Trophoblast cell (in vitro differentiated cells and primary cell): ENCODE results near the gene GNG14.
"Not testable (repeated sequence)": the region's sequence is repeated elsewhere in the genome, so short reads cannot be mapped to it uniquely, and the experiment has no call there.

Source experiments
- DNase-seq, 2 donors: peaks; one replicate each; pipeline ENCODE4 v3.0.0-alpha.2; 2016
- H2AFZ ChIP-seq: 2 replicates; pipeline ENCODE4 v1.6.1; 2013; ENCODE audit warnings: low read length, moderate library complexity, mild to moderate bottlenecking; ENCODE audit not compliant: insufficient read depth, poor library complexity
- H2AK5ac ChIP-seq: 2 replicates; pipeline ENCODE4 v1.6.1; 2013; ENCODE audit warnings: mild to moderate bottlenecking, low read length
- H2BK120ac ChIP-seq: 2 replicates; pipeline ENCODE4 v1.6.1; 2013; ENCODE audit warnings: low read length, mild to moderate bottlenecking, moderate library complexity; ENCODE audit not compliant: insufficient read depth, poor library complexity
- H2BK12ac ChIP-seq: 2 replicates; pipeline ENCODE4 v1.6.1; 2013; ENCODE audit warnings: mild to moderate bottlenecking, low read length, moderate library complexity
- H2BK5ac ChIP-seq: 2 replicates; pipeline ENCODE4 v1.6.1; 2013; ENCODE audit warnings: low read length, low read depth, moderate library complexity, mild to moderate bottlenecking; ENCODE audit not compliant: poor library complexity
- H3K14ac ChIP-seq: 2 replicates; pipeline ENCODE4 v1.6.1; 2013; ENCODE audit warnings: mild to moderate bottlenecking, low read length
- H3K18ac ChIP-seq: 2 replicates; pipeline ENCODE4 v1.6.1; 2013; ENCODE audit warnings: mild to moderate bottlenecking, low read length
- H3K23ac ChIP-seq: 2 replicates; pipeline ENCODE4 v1.6.1; 2013; ENCODE audit warnings: low read length
- H3K27ac ChIP-seq: 2 replicates; pipeline ENCODE4 v1.5.1; 2013; ENCODE audit warnings: low read depth, mild to moderate bottlenecking, inconsistent platforms, low read length, moderate library complexity
- H3K27me3 ChIP-seq: 2 replicates; pipeline ENCODE4 v1.6.1; 2013; ENCODE audit warnings: inconsistent platforms, mild to moderate bottlenecking, low read length, moderate library complexity; ENCODE audit not compliant: insufficient read depth
- H3K36me3 ChIP-seq, 2 experiments: 1 replicate in 1 of 2; 2 replicates in 1 of 2; pipeline ENCODE4 v1.6.1; 2013; ENCODE audit warnings: low read length in 2 of 2, mild to moderate bottlenecking in 2 of 2, moderate library complexity in 1 of 2; ENCODE audit not compliant: insufficient read depth in 2 of 2, control insufficient read depth in 1 of 2
- H3K4ac ChIP-seq: 2 replicates; pipeline ENCODE4 v1.6.1; 2013; ENCODE audit warnings: low read depth, mild to moderate bottlenecking, low read length, moderate library complexity
- H3K4me1 ChIP-seq, 2 experiments: 1 replicate in 1 of 2; 2 replicates in 1 of 2; pipeline ENCODE4 v1.6.1; 2013; ENCODE audit warnings: low read length in 2 of 2, mild to moderate bottlenecking in 2 of 2, moderate library complexity in 1 of 2; ENCODE audit not compliant: insufficient read depth in 2 of 2, control insufficient read depth in 1 of 2
- H3K4me2 ChIP-seq: 2 replicates; pipeline ENCODE4 v1.6.1; 2013; ENCODE audit warnings: inconsistent platforms, mild to moderate bottlenecking, low read length, moderate library complexity
- H3K4me3 ChIP-seq: 2 replicates; pipeline ENCODE4 v1.5.1; 2013; ENCODE audit warnings: mild to moderate bottlenecking, low read depth, low read length, inconsistent platforms
- H3K79me1 ChIP-seq: one replicate; pipeline ENCODE4 v1.6.1; 2013; ENCODE audit warnings: low read length
- H3K79me2 ChIP-seq: 2 replicates; pipeline ENCODE4 v1.6.1; 2013; ENCODE audit warnings: low read length, mild to moderate bottlenecking; ENCODE audit not compliant: control insufficient read depth, insufficient read depth, poor library complexity
- H3K9ac ChIP-seq: 2 replicates; pipeline ENCODE4 v1.6.1; 2013; ENCODE audit warnings: mild to moderate bottlenecking, low read length
- H3K9me3 ChIP-seq: 2 replicates; pipeline ENCODE4 v1.6.1; 2013; ENCODE audit warnings: low read depth, mild to moderate bottlenecking, control low read depth, inconsistent platforms, low read length; ENCODE audit not compliant: insufficient read depth
- H4K12ac ChIP-seq: 2 replicates; pipeline ENCODE4 v1.6.1; 2013; ENCODE audit warnings: low read depth, mild to moderate bottlenecking, low read length, moderate library complexity
- H4K8ac ChIP-seq: 2 replicates; pipeline ENCODE4 v1.6.1; 2013; ENCODE audit warnings: low read depth, mild to moderate bottlenecking, low read length, moderate library complexity
- H4K91ac ChIP-seq: one replicate; pipeline ENCODE4 v1.6.1; 2013; ENCODE audit warnings: low read depth, mild to moderate bottlenecking, low read length, moderate library complexity
- WGBS: extraction: QIAGEN DNeasy Blood & Tissue Kit; methylation state at CpG from one replicate; pipeline ENCODE4 v1.1.7; 2013; ENCODE audit warnings: missing lambda C conversion rate; ENCODE audit not compliant: insufficient read length, insufficient coverage; ENCODE audit errors: extremely low coverage; 5-methylcytosine and 5-hydroxymethylcytosine counted together

GNG14 gene

GRCh38 chr19:12723641-12724426, 36.0 kb downstream of the GNG14 start, which contains the start of gene TNPO2:
TNPO2 (minus strand) TSS chr19:12723932; CDS start chr19:12720977, 2,955 bp downstream.
- peaks cover 3 to 5% of the 10 kb centered on the region in 2 experiments for H3K4me1 ChIP-seq
- H3K14ac ChIP-seq, result peak within 1 kb of the TSS; percentile 73
- peaks cover 12 to 14% of the 10 kb centered on the region in 2 experiments for H3K36me3 ChIP-seq
- H3K9ac ChIP-seq, result peak within 1 kb of the TSS; percentile 81
- H3K79me2 ChIP-seq, result peaks cover 23% of the 10 kb centered on the region
- no peak within 1 kb of the TSS for H3K23ac ChIP-seq
- H4K91ac ChIP-seq, result peak within 1 kb of the TSS; percentile 68
- H3K9me3 ChIP-seq, result peaks cover 2% of the 10 kb centered on the region
- H3K4me3 ChIP-seq, result peak within 1 kb of the TSS; percentile 78
- peak; percentile 16 to 54 for DNase-seq
- H3K4ac ChIP-seq, result peak within 1 kb of the TSS; percentile 28
- H3K4me2 ChIP-seq, result peak within 1 kb of the TSS; percentile 90
- H3K18ac ChIP-seq, result peak within 1 kb of the TSS; percentile 85
- H2AK5ac ChIP-seq, result peak within 1 kb of the TSS; percentile 72
- peak within 1 kb of the TSS; percentile 69 for H3K27ac ChIP-seq
- no peak within 1 kb of the TSS for H2BK12ac ChIP-seq
- H4K12ac ChIP-seq, result peak within 1 kb of the TSS; percentile 58
- peak within 1 kb of the TSS; percentile 48 for H2AFZ ChIP-seq
- H2BK5ac ChIP-seq, result no peak within 1 kb of the TSS
- H2BK120ac ChIP-seq, result peak within 1 kb of the TSS; percentile 41
- no peaks in the 10 kb centered on the region for H3K27me3 ChIP-seq
- WGBS, result no CpG with 5 or more reads among the region's 28 CpGs
- peak within 1 kb of the TSS; percentile 94 for H4K8ac ChIP-seq
- peaks cover 22% of the 10 kb centered on the region for H3K79me1 ChIP-seq

- H3K36me3 ChIP-seq, result peaks cover 22 to 23% of the 10 kb centered on the region in 2 experiments
- H2AFZ ChIP-seq, H3K9me3 ChIP-seq, H3K9ac ChIP-seq, H3K4me1 ChIP-seq, H3K23ac ChIP-seq, H3K27ac ChIP-seq, H3K4me2 ChIP-seq, H2BK5ac ChIP-seq, H2BK12ac ChIP-seq, H4K12ac ChIP-seq, H4K91ac ChIP-seq, H2AK5ac ChIP-seq, H2BK120ac ChIP-seq, H3K18ac ChIP-seq, DNase-seq, H3K4ac ChIP-seq, H3K14ac ChIP-seq, H4K8ac ChIP-seq, H3K4me3 ChIP-seq, H3K27me3 ChIP-seq: not testable (repeated sequence)
- WGBS, result no CpG with 5 or more reads among the region's 10 CpGs
- H3K79me2 ChIP-seq, result peaks cover 18% of the 10 kb centered on the region
- H3K79me1 ChIP-seq, result peaks cover 22% of the 10 kb centered on the region
Observed at GRCh38 chr19:12725612-12726011, 37.8 kb downstream of the GNG14 start.

GRCh38 chr19:12726988-12727316, 39.2 kb downstream of the GNG14 start:
- Histone ChIP-seq H3K4ac (no peak overlapping the region), H4K12ac (no peak overlapping the region), H2AFZ (no peak overlapping the region), H3K79me1 (peaks cover 12% of the 10 kb centered on the region), H3K4me1 (no peaks in the 10 kb centered on the region), H3K23ac (no peak overlapping the region), H3K36me3 (peaks cover 33 to 35% of the 10 kb centered on the region in 2 experiments), H3K9me3 (peaks cover 2% of the 10 kb centered on the region), H3K27me3 (no peaks in the 10 kb centered on the region), H2AK5ac (no peak overlapping the region), H4K8ac (no peak overlapping the region), H3K27ac (no peak overlapping the region), H3K18ac (no peak overlapping the region), H3K14ac (no peak overlapping the region), H2BK5ac (no peak overlapping the region), H3K4me2 (no peak overlapping the region), H3K4me3 (no peak overlapping the region), H2BK12ac (no peak overlapping the region), H4K91ac (no peak overlapping the region), H3K9ac (no peak overlapping the region), H3K79me2 (peaks cover 6% of the 10 kb centered on the region), H2BK120ac (no peak overlapping the region)
- whole genome bisulfite sequencing, result no CpG with 5 or more reads among the region's 2 CpGs
- no peak for DNase-seq

- no peak for DNase-seq
- Histone ChIP-seq H2BK5ac (no peak overlapping the region), H3K27me3 (no peaks in the 10 kb centered on the region), H3K18ac (no peak overlapping the region), H3K79me1 (peaks cover 6% of the 10 kb centered on the region), H2AK5ac (no peak overlapping the region), H3K4me1 (peaks cover 0 to 2% of the 10 kb centered on the region in 2 experiments), H3K4me2 (no peak overlapping the region), H3K27ac (no peak overlapping the region), H2AFZ (no peak overlapping the region), H3K23ac (no peak overlapping the region), H3K9me3 (peaks cover 2% of the 10 kb centered on the region), H4K91ac (no peak overlapping the region), H2BK120ac (no peak overlapping the region), H3K79me2 (peaks cover 9% of the 10 kb centered on the region), H4K12ac (no peak overlapping the region), H3K9ac (no peak overlapping the region), H3K4ac (no peak overlapping the region), H3K36me3 (peaks cover 36 to 39% of the 10 kb centered on the region in 2 experiments), H3K4me3 (no peak overlapping the region), H2BK12ac (no peak overlapping the region), H4K8ac (no peak overlapping the region), H3K14ac (no peak overlapping the region)
- WGBS, result no CpG with 5 or more reads among the region's 9 CpGs
Observed at GRCh38 chr19:12727745-12728433, 40.1 kb downstream of the GNG14 start.
